DMS153 treated with DMSO at 0.1 percent for 48 hours (cell line): ENCODE measurements around the gene ARL15.

Experiments used
- DNase-seq: peaks from one replicate; lab custom pipeline; 2025; ENCODE audit not compliant: unreplicated experiment; lab: John Stamatoyannopoulos, UW

The ARL15 gene

DNA sequence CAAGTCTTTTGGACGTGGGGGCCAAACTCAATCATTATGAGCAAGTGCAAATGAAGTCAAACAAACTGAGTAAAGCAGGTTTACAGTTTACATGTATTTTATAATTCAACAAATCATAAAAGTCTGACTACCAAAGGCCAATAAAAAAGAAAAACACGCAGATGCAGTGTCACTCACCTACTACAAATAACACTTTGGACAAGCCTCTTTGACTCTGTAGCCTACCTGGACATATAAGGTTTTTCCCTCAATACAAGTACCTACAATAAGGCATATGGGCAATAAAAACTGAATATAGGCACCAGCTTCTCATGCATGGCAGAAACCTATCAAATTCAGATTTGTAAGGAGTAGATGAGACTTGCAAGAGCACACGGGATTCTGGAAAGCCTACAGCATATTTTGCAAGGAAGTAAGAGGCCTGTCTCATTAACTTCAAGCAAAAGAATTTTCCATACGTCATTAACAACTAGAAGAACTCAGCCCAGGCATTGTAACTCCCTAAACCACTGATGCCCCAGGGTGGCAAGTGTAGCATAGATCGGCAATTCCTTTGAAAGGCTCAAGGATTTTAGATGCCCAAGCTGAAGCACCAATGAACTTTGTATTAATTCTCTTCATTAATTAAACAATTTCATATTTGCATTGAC, 21.7 kb downstream of the ARL15 start:
- DNase-seq = no peak

DNA sequence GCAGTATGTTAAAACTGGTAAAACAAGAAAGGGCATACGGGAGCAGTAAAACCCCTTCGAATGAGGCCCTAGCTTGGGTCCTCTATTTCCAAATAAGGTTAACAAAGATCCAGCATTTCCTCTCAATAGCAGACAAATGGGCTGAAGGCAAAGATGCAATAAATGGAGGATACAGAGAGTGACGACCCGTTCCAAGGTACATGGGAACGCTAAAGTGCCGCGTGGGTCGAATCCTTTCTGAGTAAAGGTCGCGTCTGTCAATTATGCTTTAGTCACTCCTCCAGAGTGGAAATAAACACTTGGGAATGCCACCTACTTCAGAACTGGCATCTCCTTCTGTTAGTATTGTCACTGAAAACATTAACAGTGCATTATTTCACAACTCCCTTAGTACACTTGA, 24.7 kb downstream of the ARL15 start:
- no peak for DNase-seq

GRCh38 chr5:54284586-54284985, 25.8 kb downstream of the ARL15 start:
- no peak for DNase-seq

- DNase-seq = no peak
Measured at GRCh38 chr5:54282876-54283275, 27.5 kb downstream of the ARL15 start.

DNA sequence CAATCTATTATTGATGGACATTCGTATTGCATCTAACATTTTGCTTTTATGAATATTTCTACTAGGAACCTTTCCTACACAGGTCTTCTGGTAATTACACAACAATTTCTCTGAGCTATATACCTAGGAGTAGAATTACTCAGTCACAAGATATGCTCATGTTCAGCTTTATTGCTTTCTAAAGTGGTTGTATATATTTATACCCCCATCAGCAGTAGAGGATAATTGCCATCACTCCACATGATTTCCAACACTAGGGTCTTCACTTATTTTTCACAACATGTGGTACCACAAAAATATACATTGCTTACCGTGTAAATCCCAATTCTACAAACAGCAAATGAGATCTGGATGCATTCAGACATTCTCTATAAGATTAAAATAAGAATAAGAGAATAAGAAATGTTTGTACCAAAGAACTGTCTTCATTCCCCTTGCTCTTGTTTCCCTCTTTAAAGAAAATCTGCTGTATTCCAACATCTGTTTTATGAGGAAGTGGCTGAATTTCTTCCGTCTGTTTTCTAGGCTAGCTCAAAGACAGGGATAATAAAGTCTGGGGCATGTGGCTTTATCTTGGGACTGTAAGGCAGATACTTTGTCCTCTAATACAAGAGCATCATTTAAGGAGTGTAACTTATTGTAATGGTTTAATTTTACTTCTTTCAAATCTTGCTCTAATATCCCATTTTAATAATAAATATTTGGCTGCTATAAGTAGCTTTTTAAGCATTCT, 28.2 kb downstream of the ARL15 start:
- DNase-seq = no peak

GRCh38 chr5:54279960-54280359, 30.4 kb downstream of the ARL15 start:
- DNase-seq = no peak

GRCh38 chr5:54278979-54279717, 31.2 kb downstream of the ARL15 start:
- DNase-seq = no peak

DNA sequence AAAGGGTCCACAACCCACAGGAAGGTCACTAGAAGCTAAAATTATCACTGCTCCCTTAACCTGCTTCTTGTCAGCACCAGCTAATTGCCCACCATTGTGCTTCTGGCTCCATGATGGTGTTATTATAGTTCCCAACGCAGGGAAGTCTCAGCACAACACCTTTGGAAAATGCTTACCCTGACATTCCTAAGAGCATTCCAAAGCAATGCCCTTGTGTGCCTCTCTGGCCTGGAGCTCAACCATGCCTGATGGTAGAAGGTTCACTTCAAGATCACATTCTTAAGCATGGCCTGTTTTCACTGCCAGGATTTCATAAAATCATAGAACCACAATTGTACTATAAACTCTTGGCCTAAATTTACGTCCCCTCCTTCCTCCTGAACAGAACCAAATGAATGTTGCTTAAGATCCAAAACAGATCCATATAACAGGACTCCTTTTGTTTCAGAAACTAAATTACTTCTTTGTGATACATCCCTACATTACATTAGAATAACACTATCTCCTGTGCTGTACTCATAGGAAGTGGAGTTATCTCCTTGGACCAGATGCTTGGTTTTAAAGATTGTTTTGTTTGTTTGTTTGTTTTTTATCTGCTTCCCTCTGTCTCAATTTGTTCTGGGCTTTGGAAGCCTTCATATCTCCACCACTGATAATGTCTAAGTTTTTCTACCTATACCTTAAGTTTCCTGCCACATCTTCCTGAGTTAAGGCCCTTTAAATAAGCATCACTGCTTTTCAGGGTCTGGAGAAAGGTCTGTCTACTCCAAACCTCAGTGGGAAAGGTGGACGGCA, 32.1 kb downstream of the ARL15 start:
- no peak for DNase-seq

DNA sequence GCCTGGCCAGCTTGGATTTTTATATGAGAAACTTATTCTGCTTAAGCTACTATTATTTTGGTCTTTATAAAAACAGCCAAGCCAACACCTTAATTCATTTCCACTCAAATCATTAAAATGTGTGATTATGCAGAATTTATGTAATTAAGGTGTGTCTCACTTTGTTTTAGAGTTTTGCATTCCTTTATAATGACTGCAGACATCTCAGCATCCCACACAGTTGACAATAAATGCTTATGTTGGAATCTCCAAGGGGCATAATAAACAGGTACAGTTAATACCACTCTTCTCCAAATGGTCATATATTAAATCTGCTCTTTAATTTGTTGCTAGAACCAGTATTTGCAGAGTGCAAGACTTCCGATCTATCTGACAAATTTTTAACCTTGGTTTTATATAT, 34.3 kb downstream of the ARL15 start:
- no peak for DNase-seq

GRCh38 chr5:54275361-54275760, 35.0 kb downstream of the ARL15 start:
- no peak for DNase-seq

- no peak for DNase-seq
Measured at GRCh38 chr5:54274944-54275343, 35.4 kb downstream of the ARL15 start.

DNA sequence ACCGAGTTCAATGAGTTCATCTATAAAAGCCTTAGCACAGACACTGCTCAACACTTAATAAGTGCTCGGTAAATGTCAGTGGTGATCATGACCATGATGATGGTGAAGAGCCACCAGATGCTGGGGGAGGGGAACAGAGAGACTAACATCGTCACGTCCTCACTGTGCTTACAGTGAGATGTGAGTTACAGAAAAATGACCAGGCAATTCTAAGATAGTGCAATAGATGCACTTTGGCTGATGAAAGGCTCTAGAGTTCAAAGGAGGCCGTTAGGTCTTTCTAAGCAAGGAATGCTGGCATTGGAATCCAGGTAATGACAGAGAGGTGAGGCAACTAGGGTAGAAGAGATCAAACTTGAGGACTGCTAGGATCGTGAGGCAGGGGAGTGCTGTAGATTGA, 36.7 kb downstream of the ARL15 start:
- DNase-seq = no peak

- no peak for DNase-seq
Measured at GRCh38 chr5:54272746-54273145, 37.6 kb downstream of the ARL15 start.

DNA sequence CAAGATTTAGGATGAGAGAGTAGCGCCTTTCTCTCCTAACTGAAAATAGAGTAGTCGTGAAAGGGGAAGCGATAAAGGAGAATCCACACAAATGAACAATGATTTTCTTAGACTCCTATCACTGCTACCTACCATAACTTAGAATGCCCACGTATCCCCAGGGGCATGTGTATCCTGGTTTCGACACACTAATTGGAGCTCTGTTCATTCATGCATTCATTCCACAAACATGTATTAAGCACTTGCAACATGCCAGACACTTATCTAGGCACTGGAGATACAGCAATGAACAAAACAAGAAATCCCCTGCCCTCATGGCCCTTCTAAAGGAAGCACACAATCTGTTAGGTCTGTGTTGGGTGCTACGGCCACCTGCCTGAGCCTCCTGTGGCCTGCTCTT, 40.0 kb downstream of the ARL15 start:
- DNase-seq = no peak

- DNase-seq = no peak
Measured at GRCh38 chr5:54264574-54264973, 45.8 kb downstream of the ARL15 start.

DNA sequence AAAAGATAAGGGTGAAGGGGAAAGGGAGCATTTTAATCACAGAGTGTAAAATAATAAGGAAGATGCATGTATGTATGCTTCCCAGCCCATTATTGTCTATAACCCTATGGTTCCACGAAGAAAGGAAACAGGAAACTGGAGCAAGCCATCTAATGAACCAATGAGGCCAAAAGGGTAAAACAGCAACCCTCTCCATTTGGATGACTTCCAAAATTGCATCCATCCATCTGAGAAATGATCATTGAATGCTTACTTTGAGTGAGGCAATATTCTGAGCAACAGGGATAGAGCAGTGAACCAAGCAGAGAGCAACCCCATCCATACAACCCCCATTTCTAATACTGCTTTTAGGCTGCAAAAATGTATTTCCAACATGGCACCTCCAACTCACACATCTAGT, 46.9 kb downstream of the ARL15 start:
- no peak for DNase-seq

- DNase-seq = no peak
Measured at GRCh38 chr5:54261596-54261995, 48.8 kb downstream of the ARL15 start.

DNA sequence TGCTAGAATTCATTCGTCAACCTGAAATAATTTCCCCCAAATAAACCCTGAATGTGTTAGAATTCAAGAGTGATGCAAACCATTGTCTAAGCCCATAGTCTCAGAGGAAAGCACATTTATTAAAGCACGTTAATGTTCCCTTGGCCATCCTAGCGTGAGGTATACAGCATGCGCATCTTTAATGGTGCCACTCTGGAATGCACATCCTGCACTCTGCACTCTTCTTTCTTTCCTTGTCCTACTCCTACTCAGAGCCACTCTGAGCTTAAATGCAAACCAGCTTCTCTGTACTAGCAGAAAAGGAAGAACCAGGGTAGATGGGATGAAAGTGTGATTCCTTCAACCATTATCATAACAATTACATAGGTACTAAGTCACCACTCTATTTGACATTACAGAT, 50.4 kb downstream of the ARL15 start:
- no peak for DNase-seq

DNA sequence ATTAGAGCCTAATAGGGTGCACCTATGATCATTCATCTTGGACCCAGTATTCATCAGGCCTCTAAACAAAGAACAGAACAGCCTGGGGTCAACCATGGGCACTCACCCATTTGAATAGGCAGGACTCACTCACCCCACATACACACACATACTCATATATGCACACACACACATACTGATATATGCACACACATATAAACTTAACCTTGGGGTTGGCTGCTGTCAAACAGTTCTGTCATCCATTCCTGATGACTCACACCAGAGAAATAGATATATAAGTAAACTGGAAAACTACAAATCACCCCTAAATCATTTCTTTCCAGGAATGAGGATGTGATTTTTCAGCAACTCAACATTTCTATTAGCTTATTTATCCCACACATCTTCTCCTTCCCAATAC, 51.3 kb downstream of the ARL15 start:
- DNase-seq = no peak

DNA sequence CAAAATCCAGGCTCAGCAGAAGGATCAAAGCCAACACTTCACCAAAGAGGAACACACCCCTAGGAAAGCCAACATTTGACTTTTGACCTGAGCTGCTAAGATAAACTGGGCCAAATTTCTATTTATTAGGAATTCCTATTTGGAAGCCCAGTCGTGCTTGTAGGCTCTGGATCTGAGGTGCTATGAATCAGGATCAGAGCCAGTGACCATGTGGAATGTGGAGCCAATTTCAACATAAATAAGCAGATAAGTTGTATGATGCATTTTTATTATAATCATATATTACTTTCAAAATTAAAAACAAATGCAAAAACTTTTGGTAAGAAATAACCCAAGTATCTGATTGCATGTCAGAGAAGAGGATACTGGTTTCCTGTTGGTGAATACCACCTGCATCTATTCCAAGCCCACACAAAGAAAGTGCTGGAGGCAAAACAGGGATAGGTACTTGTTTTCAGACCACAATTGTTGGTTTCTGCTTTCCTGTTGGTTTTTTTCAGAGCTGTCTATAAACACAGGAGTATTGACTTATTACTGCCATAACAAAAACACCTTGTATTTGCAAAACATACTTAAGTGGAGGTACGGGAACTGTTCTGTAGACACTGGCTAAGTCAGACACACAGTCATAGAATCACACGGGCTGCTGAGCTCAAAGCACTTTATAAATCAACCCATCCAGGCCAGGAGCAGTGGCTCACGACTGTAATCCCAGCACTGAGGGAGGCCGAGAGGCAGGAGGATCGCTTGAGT, 52.8 kb downstream of the ARL15 start:
- DNase-seq = peak; percentile 38
